Ascending aorta (tissue), 2 donors: ENCODE measurements around the gene NAMPT. TPM values are rescaled to one million over a fixed set of nuclear protein-coding genes. Genes with fewer than 3 reads are reported as not detected.

Source experiments
- DNase-seq, 2 donors: peaks; one replicate each; pipeline ENCODE4 v3.0.0-alpha.2; 2019; ENCODE audit warnings: low spot score in 2 of 2
- H3K27ac ChIP-seq, 2 donors: fragments of 200-600 bp; sonication (generic); one replicate each; pipeline ENCODE4 v1.5.1; 2016 to 2017; ENCODE audit warnings: mild to moderate bottlenecking in 1 of 2
- H3K27me3 ChIP-seq: fragments of 200-600 bp; sonication (generic); one replicate; pipeline ENCODE4 v1.5.1; 2017
- H3K36me3 ChIP-seq, 2 donors: fragments of 200-600 bp; sonication (generic); one replicate each; pipeline ENCODE4 v1.5.1; 2016
- H3K4me1 ChIP-seq, 2 donors: fragments of 200-600 bp; sonication (generic); one replicate each; pipeline ENCODE4 v1.5.1; 2016 to 2017; ENCODE audit warnings: mild to moderate bottlenecking in 1 of 2
- H3K4me3 ChIP-seq, 2 donors: fragments of 200-600 bp; sonication (generic); one replicate each; pipeline ENCODE4 v1.5.1; 2016 to 2017; ENCODE audit warnings: mild to moderate bottlenecking in 1 of 2
- H3K9me3 ChIP-seq, 2 donors: fragments of 200-600 bp; sonication (generic); one replicate each; pipeline ENCODE4 v1.5.1; 2016
- CTCF ChIP-seq, 3 experiments: fragments of 200-600 bp in 2 of 3; fragments of 450-650 bp in 1 of 3; sonication (generic) in 2 of 3; IDR thresholded peaks; one replicate each; pipeline ENCODE4 v1.5.1; 2016 to 2019; ENCODE audit warnings: antibody characterized with exemption in 3 of 3, mild to moderate bottlenecking in 1 of 3, moderate library complexity in 1 of 3
- intact Hi-C: fragments of 100-400 bp; cut with DNase I; formaldehyde crosslinking; loops from one replicate; pipeline ENCODE4 v1.15.1; 2023
- total RNA-seq: library from RNA; depleted of rRNA; stranded (reverse); fragments of >200 nt; gene quantifications from one replicate; pipeline ENCODE4 v1.1.0, GENCODE V29; 2016

Gene NAMPT
- total RNA-seq, 1 donor from 2014 or later: 128 TPM

GRCh38 chr7:106316947-106317346 is 32.2 kb upstream of the NAMPT start:
- TF ChIP-seq CTCF (IDR thresholded peaks at IDR 0.05): no peak
- no peak for DNase-seq
- Histone ChIP-seq H3K4me3 (no peak overlapping the region), H3K9me3 (no peaks in the 10 kb centered on the region), H3K36me3 (no peaks in the 10 kb centered on the region), H3K27me3 (no peaks in the 10 kb centered on the region), H3K27ac (no peak overlapping the region), H3K4me1 (no peaks in the 10 kb centered on the region)
- intact Hi-C loops: no loop called here

- Histone ChIP-seq H3K27me3 (no peaks in the 10 kb centered on the region), H3K9me3 (no peaks in the 10 kb centered on the region), H3K36me3 (no peaks in the 10 kb centered on the region), H3K4me3 (no peak overlapping the region), H3K27ac (no peak overlapping the region), H3K4me1 (no peaks in the 10 kb centered on the region)
- intact Hi-C loops: no loop called here
- DNase-seq: no peak
- no peak for TF ChIP-seq CTCF (IDR thresholded peaks at IDR 0.05)
Measured at GRCh38 chr7:106314875-106315274, 30.1 kb upstream of the NAMPT start.

GRCh38 chr7:106313966-106314365 is 29.2 kb upstream of the NAMPT start:
- intact Hi-C loops: no loop called here
- DNase-seq: no peak
- H3K27me3 ChIP-seq: no peaks in the 10 kb centered on the region
- H3K9me3 ChIP-seq: no peaks in the 10 kb centered on the region
- no peak overlapping the region for H3K4me3 ChIP-seq
- H3K27ac ChIP-seq: no peak overlapping the region
- H3K4me1 ChIP-seq: no peaks in the 10 kb centered on the region
- H3K36me3 ChIP-seq: no peaks in the 10 kb centered on the region
- no peak for TF ChIP-seq CTCF (IDR thresholded peaks at IDR 0.05)

GRCh38 chr7:106313456-106313901 is 28.7 kb upstream of the NAMPT start:
- no peaks in the 10 kb centered on the region for H3K36me3 ChIP-seq
- no peaks in the 10 kb centered on the region for H3K9me3 ChIP-seq
- no peak for TF ChIP-seq CTCF (IDR thresholded peaks at IDR 0.05)
- no peak overlapping the region for H3K27ac ChIP-seq
- no peaks in the 10 kb centered on the region for H3K4me1 ChIP-seq
- no peaks in the 10 kb centered on the region for H3K27me3 ChIP-seq
- intact Hi-C loops: no loop called here
- no peak for DNase-seq
- H3K4me3 ChIP-seq: no peak overlapping the region

GRCh38 chr7:106312906-106313305 is 28.1 kb upstream of the NAMPT start:
- Histone ChIP-seq H3K4me1 (no peaks in the 10 kb centered on the region), H3K27ac (no peak overlapping the region), H3K9me3 (no peaks in the 10 kb centered on the region), H3K36me3 (no peaks in the 10 kb centered on the region), H3K27me3 (no peaks in the 10 kb centered on the region), H3K4me3 (no peak overlapping the region)
- intact Hi-C loops: no loop called here
- TF ChIP-seq CTCF (IDR thresholded peaks at IDR 0.05): no peak
- no peak for DNase-seq
